Measurements from ENCODE around the gene SLC5A8.

Gene SLC5A8, protein sequence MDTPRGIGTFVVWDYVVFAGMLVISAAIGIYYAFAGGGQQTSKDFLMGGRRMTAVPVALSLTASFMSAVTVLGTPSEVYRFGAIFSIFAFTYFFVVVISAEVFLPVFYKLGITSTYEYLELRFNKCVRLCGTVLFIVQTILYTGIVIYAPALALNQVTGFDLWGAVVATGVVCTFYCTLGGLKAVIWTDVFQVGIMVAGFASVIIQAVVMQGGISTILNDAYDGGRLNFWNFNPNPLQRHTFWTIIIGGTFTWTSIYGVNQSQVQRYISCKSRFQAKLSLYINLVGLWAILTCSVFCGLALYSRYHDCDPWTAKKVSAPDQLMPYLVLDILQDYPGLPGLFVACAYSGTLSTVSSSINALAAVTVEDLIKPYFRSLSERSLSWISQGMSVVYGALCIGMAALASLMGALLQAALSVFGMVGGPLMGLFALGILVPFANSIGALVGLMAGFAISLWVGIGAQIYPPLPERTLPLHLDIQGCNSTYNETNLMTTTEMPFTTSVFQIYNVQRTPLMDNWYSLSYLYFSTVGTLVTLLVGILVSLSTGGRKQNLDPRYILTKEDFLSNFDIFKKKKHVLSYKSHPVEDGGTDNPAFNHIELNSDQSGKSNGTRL

GRCh38 chr12:101209319-101210302 is at the start of gene SLC5A8:
TSS of gene SLC5A8 (minus strand) at chr12:101210238. CDS start at chr12:101209848, 390 bp downstream.
- DNase-seq: no peak

DNA sequence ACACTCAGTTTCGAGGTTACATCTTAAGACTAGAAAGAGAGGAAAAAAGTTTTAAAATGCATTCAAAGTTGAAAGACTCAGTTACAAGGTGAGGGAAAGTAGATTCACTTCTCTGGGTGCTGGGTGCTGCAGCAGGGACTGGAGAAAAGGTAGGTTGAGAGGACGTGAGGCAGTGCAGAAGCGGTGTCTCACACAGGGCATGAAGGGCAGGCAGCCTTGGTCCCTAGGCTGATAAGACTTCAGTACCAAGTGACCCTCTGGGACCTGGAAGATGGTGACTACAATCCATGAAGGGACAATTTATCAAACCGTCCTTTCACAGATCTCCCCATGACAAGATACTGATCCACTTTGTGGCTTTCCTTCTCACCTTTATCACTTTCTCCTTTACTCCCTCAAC is 47.3 kb upstream of the SLC5A8 start:
- DNase-seq: no peak

- no peak for DNase-seq
Measured at GRCh38 chr12:101256266-101256665, 46.2 kb upstream of the SLC5A8 start.

DNA sequence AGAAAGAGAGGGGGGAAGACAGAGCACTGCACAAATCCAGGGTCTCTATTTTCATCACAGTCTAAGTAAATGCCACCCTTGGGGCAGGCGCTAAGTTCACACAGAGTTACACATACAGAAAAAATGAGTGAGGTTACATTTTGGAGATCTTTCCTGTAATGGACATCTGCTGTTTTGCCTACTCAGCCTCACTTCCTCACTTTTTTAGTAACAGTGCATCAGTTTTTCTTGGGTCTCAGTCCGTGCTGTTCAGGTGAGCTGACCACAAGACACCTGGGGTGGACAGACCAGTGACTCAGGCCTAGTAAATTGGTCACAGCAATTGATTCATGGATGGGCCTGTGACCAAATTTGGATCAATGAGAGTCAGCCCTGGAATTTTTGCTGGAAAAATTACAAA is 33.6 kb upstream of the SLC5A8 start:
- no peak for DNase-seq

GRCh38 chr12:101243074-101243473 is 33.0 kb upstream of the SLC5A8 start:
- no peak for DNase-seq

GRCh38 chr12:101238800-101239329 is 28.8 kb upstream of the SLC5A8 start:
- DNase-seq: no peak

GRCh38 chr12:101238306-101238705 is 28.3 kb upstream of the SLC5A8 start:
- no peak for DNase-seq

- no peak for DNase-seq
Measured at GRCh38 chr12:101235686-101236085, 25.6 kb upstream of the SLC5A8 start.

DNA sequence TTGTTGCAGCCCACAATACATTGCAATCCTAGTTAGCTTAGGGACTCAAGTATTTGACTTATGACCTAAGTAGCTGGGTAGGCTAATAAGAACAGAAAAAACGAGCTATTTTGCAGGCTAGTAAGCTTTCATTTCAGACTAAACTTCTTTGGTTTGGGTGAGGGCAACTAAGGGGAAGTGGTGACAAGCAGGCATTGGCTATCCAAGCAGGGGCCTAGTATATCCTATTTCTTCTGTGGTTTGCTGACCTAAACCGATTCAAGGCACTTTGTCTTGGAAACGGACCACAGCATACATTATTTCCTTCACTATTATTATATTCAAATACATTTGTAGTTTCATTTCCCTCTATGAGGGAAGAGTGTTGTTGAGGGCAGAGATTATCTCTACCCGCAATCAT is 21.6 kb upstream of the SLC5A8 start:
- no peak for DNase-seq

DNA sequence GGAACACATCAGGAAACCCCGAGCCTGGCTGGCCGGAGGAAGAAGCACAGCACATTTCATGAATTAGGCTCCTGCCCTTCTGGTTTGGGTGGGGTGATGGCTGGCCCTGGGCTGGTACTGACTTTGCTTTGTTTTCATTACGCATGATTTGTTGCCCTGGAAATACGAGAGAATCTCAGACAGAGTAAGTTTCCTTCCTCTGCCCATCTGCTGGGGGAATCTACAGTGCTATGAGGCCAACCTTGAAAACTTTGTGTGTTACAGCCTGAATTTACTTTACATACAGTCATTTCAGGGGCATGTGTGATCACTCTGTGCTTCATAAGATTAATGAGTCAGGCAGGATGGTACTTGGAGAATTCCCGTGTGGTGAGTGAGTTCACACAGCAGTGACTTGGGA is 20.5 kb upstream of the SLC5A8 start:
- DNase-seq: no peak

- DNase-seq: no peak
Measured at GRCh38 chr12:101229841-101230241, 19.8 kb upstream of the SLC5A8 start.

- DNase-seq: no peak
Measured at GRCh38 chr12:101221301-101221700, 11.3 kb upstream of the SLC5A8 start.

DNA sequence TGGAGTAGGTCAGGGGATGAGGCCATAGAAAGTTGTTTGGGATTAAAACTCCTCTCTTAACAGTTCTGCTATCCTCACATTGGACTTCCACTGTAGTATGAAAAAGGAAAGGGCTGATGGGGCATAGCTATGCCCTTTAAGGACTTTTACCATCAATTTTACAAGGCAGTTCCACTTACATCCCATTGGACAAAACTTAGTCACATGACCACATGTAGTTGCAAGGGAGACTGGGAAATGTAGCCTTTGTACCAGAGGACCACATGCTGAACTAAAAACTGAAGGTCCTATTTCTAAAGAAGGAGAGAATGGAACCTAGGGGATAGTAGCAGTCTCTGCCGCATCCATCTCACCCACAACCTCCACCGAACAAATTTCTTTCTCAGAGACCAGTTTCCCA is 6.8 kb upstream of the SLC5A8 start:
- no peak for DNase-seq

GRCh38 chr12:101207086-101207780 is 2.8 kb downstream of the SLC5A8 start:
- DNase-seq: no peak

DNA sequence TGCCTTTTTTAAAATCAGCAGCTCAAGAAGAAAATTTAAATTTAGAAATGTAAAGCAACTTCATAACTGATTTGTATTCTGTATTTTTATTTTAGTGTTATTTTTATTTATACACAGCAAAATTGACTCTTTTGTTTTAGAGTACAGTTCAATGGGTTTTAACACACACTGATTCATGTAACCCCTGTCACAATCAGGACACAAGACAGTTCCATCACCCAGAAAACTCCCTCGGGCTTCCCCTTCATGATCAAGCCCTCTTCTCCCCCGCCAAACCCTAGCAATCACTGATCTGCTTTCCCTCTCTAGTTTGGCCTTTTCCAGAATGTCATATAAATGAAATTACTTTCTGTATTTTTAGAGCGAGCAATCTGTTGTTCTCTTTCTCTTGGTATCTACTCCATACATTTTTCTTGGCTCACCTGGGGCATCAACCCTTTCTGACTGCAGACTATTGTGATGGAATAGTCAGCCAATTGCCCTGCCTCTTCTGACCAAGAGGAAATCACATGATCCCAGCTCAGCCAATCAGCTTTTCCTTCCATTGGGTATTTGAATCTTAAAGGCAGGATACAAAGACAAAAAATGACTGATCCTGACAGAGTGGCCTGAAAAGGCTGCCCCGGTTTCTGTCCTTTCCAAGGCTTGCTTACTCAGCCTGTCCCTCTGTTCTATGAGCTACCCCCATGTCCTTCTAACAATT is 5.3 kb downstream of the SLC5A8 start:
- no peak for DNase-seq

GRCh38 chr12:101200824-101201223 is 9.2 kb downstream of the SLC5A8 start:
- DNase-seq: no peak

GRCh38 chr12:101200145-101200544 is 9.9 kb downstream of the SLC5A8 start:
- no peak for DNase-seq

GRCh38 chr12:101186291-101186690 is 23.7 kb downstream of the SLC5A8 start:
- no peak for DNase-seq

- DNase-seq: no peak
Measured at GRCh38 chr12:101181776-101182175, 28.3 kb downstream of the SLC5A8 start.

DNA sequence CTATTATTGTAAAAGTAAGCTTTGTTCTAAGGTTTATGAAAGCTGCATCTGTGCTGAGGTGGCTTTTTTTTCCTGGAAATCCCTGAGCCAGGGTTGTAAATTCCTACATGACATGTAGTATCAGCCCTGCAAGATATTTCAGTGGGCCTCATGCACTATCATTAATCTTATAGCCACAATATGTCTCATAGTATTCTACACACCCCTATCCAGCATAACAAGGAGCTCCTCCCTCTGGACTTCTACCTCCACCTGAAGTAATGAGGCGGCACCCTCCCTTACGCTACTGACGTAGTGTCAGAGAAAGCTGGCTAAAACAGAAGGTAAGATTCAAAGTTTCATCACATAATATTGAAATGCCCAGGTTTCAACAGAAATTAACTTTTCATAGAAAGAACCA is 35.5 kb downstream of the SLC5A8 start:
- no peak for DNase-seq

- no peak for DNase-seq
Measured at GRCh38 chr12:101173197-101173749, 36.8 kb downstream of the SLC5A8 start.
